Naive thymus-derived CD8-positive, alpha-beta T cell (primary cell): ENCODE results near the gene EFCAB10. TPM values are rescaled to one million over a fixed set of nuclear protein-coding genes. Genes with fewer than 3 reads are reported as not detected.
"Not testable (repeated sequence)": the region's sequence is repeated elsewhere in the genome, so short reads cannot be mapped to it uniquely, and the experiment has no call there.

Experiments used
- ATAC-seq, 2 donors: fragments of 150-1000 bp; cut with Tn5 transposase in 1 of 2; sonication (Bioruptor Pico), chemical (Tn5 transposase) in 1 of 2; 1 replicate in 1 of 2; 2 replicates in 1 of 2; pipeline ENCODE4 v1.10.0; 2021; ENCODE audit warnings: mild to moderate bottlenecking in 2 of 2, moderate library complexity in 2 of 2
- POLR2A ChIA-PET: fragments of 350-600 bp; sonication (Branson Sonifier 250); formaldehyde crosslinking; loops from one replicate; lab custom pipeline; 2021; ENCODE audit warnings: antibody characterized with exemption; lab: Charles Lee
- DNase-seq, 10 donors: peaks; one replicate each; pipeline versions ENCODE4 v3.0.0 to v3.0.0-alpha.2; 2020 to 2022
- H3K27ac Mint-ChIP-seq, 10 donors: one replicate each; pipeline ENCODE4 v1.8.0; 2020 to 2022; ENCODE audit warnings: mild to moderate bottlenecking in 10 of 10, mixed read lengths in 10 of 10, moderate library complexity in 4 of 10, inconsistent platforms in 1 of 10
- H3K27me3 Mint-ChIP-seq, 5 donors: one replicate each; pipeline ENCODE4 v1.8.0; 2021 to 2022; ENCODE audit warnings: mixed read lengths in 5 of 5
- H3K36me3 Mint-ChIP-seq, 3 donors: one replicate each; pipeline ENCODE4 v1.8.0; 2020 to 2022; ENCODE audit warnings: mixed read lengths in 3 of 3, mild to moderate bottlenecking in 2 of 3, inconsistent platforms in 1 of 3
- H3K4me1 Mint-ChIP-seq, 4 donors: one replicate each; pipeline ENCODE4 v1.8.0; 2021 to 2022; ENCODE audit warnings: mixed read lengths in 4 of 4
- H3K4me3 Mint-ChIP-seq, 10 donors: one replicate each; pipeline ENCODE4 v1.8.0; 2020 to 2022; ENCODE audit warnings: mild to moderate bottlenecking in 10 of 10, mixed read lengths in 10 of 10, moderate library complexity in 6 of 10, inconsistent platforms in 1 of 10
- H3K9me3 Mint-ChIP-seq, 9 donors: one replicate each; pipeline ENCODE4 v1.8.0; 2020 to 2022; ENCODE audit warnings: mixed read lengths in 9 of 9, mild to moderate bottlenecking in 3 of 9, inconsistent platforms in 1 of 9, moderate library complexity in 1 of 9
- polyA plus RNA-seq, 3 donors: library from polyadenylated mRNA; unstranded; fragments of 300-500 nt; fragmentation: Illumina TruSeq; gene quantifications; one replicate each; pipeline ENCODE4 v1.2.3, GENCODE V29; 2021
- total RNA-seq, 8 experiments: library from RNA in 2 of 8; stranded (reverse) in 2 of 8; gene quantifications; one replicate each; pipeline ENCODE4 v1.2.3 and lab custom pipeline; 2021 to 2026

EFCAB10 gene
- total and polyA plus RNA-seq, 5 experiments from 2014 or later: 0.42 TPM; not detected in 4

GRCh38 chr7:105521027-105521716, 60.1 kb downstream of the EFCAB10 start:
- peak; percentile 38 to 47 for ATAC-seq
- no peaks in the 10 kb centered on the region for H3K9me3 Mint-ChIP-seq
- H3K36me3 Mint-ChIP-seq: no peaks in the 10 kb centered on the region
- POLR2A ChIA-PET: interaction anchor here (0.8 to 3.2 kb wide), 3 partner anchors 10 to 132 kb away, joined by 3 to 11 read pairs (median 4); partner anchors contain the start of genes RINT1 and SRPK2
- DNase-seq: peak in 8 of 10 donors; percentile 2 to 42 (median 18)
- H3K4me3 Mint-ChIP-seq: peak overlapping the region; percentile 88 to 97 (median 95)
- peak overlapping the region; percentile 69 to 94 (median 88) for H3K27ac Mint-ChIP-seq
- H3K27me3 Mint-ChIP-seq: no peaks in the 10 kb centered on the region
- peaks cover 5 to 24% (median 12%) of the 10 kb centered on the region in 4 donors for H3K4me1 Mint-ChIP-seq

- not testable (repeated sequence) for H3K27ac Mint-ChIP-seq
Observed at GRCh38 chr7:105520620-105521019, 60.7 kb downstream of the EFCAB10 start.

GRCh38 chr7:105519353-105519752, 61.9 kb downstream of the EFCAB10 start:
- Mint-ChIP-seq H3K27me3 (no peaks in the 10 kb centered on the region), H3K27ac (peak overlapping the region in 2 of 10 donors; percentile 5 to 11), H3K4me1 (peaks cover 5 to 20% (median 13%) of the 10 kb centered on the region in 4 donors), H3K36me3 (peaks cover 0 to 4% (median 0%) of the 10 kb centered on the region in 3 donors), H3K4me3 (peak overlapping the region in 7 of 10 donors; percentile 11 to 71 (median 48)), H3K9me3 (no peaks in the 10 kb centered on the region)
- ATAC-seq: no peak
- DNase-seq: no peak
- POLR2A ChIA-PET: interaction anchor here (3.2 kb wide), 1 partner anchor 12 kb away, joined by 11 read pairs; the partner anchor contains the start of gene RINT1

More at GRCh38 chr7:105520620-105521019, 60.7 kb downstream of the EFCAB10 start:
- H3K9me3 Mint-ChIP-seq, H3K36me3 Mint-ChIP-seq, ATAC-seq, DNase-seq, H3K27me3 Mint-ChIP-seq: not testable (repeated sequence)
- POLR2A ChIA-PET: interaction anchor here (0.8 to 3.2 kb wide), 2 partner anchors 11 to 131 kb away, joined by 3 to 11 read pairs; partner anchors contain the start of genes RINT1 and SRPK2
- Mint-ChIP-seq H3K4me3 (peak overlapping the region in 9 of 10 donors; percentile 22 to 97 (median 36)), H3K4me1 (peaks cover 5 to 24% (median 12%) of the 10 kb centered on the region in 4 donors)

- H3K4me3 Mint-ChIP-seq, H3K27me3 Mint-ChIP-seq, DNase-seq, H3K9me3 Mint-ChIP-seq, ATAC-seq, H3K27ac Mint-ChIP-seq, H3K36me3 Mint-ChIP-seq, POLR2A ChIA-PET: not testable (repeated sequence)
- peaks cover 11 to 18% (median 15%) of the 10 kb centered on the region in 4 donors for H3K4me1 Mint-ChIP-seq
Observed at GRCh38 chr7:105515610-105516009, 65.7 kb downstream of the EFCAB10 start.

Other genes with a start within 250 kb of the EFCAB10 start
- 10 to 100 TPM; 39.2 to 40.4 TPM for gene SRPK2, start 192.6 kb downstream of the EFCAB10 start, total RNA-seq
- 10 to 100 TPM; 39.5 to 47.1 (median 41.4) TPM for gene SRPK2, start 192.6 kb downstream of the EFCAB10 start, polyA plus RNA-seq
- 1 to 10 TPM; 6.5 to 7.3 TPM for gene PUS7, start 59.2 kb downstream of the EFCAB10 start, total RNA-seq
- 1 to 10 TPM; 5.3 to 7.2 (median 5.5) TPM for gene PUS7, start 59.2 kb downstream of the EFCAB10 start, polyA plus RNA-seq
- gene RINT1, start 49.3 kb downstream of the EFCAB10 start, total RNA-seq: 10 to 100 TPM; 31.2 to 31.5 TPM
- gene RINT1, start 49.3 kb downstream of the EFCAB10 start, polyA plus RNA-seq: 10 to 100 TPM; 15.0 to 17.5 (median 15.4) TPM